HG03097 (cell line): ENCODE data around the gene NUP210.

Experiments used
- ATAC-seq: cut with Tn5 transposase; IDR thresholded peaks from one replicate; pipeline ENCODE4 v1.9.1; 2021; ENCODE audit not compliant: unreplicated experiment, low FRiP score

The NUP210 gene

DNA sequence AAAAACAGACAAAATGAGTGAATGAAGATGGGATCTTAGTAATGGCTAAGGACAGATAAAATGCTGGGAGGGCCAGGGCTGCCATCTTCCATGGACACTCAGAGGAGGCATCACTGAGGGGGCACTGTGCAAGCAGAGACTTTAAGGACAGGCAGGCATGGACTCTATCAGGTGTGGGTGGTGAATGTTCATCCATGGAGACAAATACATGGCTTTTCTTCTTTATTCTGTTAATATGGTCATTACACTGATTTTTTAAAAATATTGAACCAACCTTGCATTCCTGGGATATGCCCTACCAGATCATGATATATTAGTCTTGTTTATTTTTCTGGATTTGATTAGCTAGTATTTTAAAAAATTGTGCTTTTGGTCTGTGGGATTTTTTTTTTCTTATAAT lies 12.2 kb downstream of the NUP210 start:
- no peak for ATAC-seq

DNA sequence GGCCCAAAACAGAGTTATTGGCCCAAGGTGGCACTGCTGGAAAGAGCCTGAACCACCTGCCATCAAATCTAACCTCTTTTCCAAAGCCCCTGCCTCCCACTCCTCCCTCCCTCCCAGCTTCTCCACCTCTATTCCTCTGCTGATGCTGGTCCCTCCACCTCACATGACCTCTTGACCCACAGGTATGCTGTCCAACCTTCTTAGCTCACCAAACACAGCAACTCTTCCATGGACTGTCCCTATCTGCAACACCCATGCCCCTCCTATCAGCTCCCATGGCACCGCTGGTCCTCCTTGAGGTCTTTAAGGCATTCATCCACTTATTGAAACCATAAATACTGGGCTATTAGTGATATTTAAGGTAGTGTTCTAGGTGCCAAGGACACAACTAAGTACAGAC lies 12.6 kb downstream of the NUP210 start:
- ATAC-seq = no peak

DNA sequence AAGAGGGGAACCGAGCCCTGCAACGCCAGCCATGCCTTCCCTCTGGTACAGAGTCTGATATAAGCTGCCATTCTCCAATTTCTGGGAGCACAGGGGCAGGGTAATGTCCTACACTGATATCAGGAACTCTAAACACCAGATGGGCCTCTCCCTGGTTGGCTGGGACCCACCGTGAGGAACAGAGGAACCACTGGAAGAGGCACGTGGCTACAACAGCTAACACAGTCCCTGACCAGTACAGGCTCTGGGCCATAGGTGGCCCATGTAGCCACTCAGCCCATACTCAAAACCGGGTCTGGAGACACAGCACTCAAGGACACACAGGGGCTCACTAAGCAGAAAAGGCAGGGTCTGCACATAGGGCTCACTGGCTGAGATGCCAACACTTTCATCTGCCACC lies 13.9 kb downstream of the NUP210 start:
- ATAC-seq = no peak

DNA sequence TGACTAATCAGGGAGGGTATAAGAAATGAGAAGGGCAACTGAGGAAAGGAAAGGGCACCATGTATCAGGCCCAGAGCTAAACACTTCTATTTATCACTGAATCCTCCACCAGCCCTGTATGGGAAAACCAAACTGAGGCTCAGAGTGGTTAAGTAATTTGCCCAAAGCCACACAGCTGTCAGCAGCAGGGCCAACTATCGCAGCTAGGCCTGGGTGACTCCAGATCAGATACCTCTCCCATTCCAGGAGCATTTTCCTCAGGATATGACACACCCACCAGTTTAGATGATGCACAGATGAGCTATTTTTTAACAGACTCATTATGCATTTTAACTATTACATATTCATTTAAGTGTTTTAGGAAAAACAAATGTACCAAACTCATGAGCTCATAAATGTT lies 14.5 kb downstream of the NUP210 start:
- ATAC-seq = no peak

DNA sequence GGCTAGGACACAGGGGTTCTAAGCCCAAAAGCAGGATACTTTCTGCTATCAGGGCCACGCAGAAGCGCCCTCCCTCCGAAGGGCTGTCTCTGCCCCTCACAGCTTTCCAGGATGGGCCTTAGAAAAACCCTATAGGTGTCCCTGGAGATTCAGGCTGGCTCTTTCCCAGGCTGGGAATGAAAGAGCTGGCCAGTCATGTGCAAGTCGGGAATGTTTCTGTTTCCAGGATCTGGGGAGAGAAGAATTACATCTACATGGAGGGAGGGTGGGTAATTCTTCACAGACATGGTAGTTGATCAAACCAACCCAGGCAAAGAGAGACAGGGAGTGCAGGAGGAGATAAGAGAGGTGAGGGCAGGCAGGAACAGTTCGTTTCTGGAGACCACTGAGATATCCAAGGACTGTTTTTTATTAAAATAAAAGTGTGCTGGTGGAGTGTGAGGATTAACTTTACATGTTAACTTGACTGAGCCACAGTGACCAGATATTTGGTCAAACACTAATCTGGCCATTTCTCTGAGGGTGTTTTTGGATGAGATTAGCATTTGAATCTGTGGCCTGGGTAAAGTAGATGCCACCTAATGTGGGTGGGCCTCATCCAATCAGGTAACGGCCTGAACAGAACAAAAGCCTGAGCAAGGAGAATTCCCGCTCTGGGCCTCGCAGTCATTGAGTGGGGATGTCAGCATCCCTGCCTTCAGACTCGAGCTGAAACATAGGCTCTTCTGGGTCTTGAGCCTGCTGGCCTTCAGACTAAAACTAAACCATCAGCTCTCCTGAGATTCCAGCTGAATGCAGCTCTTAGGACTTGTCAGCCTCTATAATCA lies 15.3 kb downstream of the NUP210 start:
- no peak for ATAC-seq

DNA sequence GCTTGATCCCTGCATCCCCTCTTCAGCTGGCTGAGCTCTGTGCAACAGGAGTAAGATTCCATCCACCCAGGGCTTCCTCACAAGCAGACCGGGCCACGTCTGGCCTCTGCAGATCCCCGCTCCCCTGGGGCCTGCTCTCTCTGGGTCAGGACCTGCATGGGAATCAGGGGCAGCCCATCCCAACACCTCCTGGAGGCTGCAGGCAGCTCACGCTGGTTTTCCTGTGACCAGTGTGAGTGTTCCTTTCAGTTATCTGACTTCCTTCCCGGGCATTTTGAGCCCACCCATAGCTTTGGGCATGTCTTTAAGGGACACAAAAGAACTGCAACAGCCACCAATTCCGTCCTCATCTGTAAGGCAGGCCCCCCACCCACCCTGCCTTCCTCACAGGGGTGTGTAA lies 16.3 kb downstream of the NUP210 start:
- ATAC-seq = no peak

DNA sequence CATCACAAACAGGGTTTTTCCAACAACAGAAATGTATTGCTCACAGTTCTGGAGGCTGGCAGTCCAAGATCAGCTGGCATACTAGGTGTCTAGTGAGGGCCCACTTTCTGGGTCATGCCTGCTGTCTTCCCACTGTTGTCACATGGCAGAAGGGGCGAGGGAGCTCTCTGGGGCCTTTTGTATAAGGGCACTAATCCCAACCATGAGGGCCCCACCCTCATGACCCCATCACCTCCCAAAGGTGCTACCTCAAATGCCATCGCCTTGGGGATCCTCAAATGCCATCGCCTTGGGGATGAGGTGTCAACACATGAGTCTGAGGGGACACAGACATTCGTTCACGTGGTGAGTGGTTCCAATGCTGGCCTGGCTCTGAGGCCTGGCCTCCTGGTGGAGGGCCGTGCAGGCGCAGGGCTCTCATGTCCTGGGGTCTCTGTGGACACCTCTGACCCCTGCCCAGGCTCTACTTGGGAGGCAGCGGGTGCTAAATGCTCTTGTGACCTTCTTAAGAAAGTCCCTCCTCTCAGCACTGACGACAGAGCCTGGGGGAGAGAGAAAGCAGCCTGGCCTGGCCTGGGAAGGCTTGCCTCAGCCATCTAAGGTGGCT lies 16.8 kb downstream of the NUP210 start:
- no peak for ATAC-seq

DNA sequence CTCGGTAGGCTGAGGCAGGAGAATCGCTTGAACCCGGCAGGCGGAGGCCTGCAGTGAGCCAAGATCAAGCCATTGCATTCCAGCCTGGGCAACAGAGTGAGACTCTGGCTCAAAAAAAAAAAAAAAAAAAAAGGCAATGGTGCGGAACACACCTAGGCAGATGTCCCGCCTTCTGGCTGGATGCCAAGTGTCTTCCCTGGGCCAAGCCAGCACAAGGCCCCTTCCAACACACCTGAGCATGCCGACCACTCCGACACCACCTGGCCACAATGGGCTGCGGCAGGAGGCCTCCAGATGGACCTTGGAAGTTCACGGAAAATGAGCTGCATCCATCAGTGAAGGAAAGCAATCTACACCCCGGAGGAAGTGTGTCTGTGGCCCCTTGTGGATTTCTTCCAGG lies 19.0 kb downstream of the NUP210 start:
- no peak for ATAC-seq

DNA sequence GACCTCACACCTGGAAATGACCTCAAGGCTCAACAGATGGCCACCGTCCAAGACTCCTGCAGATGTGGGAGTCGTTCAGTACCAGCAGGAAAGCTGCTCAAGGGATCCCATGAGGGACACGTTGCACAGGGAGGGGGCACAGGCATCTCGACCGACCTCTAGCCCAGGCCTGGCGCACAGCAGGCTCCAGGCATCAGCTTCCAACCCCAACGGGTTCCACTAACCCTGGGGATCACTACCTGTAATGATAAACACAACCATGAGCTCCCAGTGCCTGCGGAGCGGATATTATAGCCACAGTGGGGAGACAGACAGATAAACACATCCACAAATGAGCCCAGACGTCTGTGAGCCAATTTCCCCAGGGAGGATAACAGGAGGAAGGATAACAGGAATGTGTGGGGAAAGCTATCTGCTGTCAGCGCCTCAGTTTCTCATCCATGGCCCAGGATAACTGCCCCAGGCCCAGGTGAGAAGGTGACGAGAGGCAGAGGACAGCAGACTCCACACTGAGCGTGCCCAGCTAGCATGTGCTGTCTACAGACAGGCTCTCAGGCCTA lies 19.9 kb downstream of the NUP210 start:
- ATAC-seq = no peak

DNA sequence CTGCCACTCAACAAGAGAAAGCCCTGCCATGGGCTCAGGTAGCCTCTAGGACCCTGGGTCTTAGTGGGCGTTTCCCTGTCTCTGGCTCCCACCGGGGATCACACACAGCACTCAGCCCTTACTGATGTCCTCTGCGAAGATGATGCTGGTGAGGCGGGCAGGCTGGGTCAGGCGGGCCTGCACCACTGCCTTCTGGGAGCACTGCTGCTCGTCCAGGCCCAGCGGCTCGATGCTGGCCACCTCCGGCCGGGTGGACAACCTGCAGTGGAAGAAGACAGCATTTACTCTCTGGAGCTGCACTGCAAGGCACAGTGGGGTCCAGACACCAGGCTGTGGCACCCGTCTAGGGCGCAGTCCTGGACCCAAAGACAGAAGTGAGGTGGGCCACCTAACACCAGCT lies 20.5 kb downstream of the NUP210 start:
- ATAC-seq = no peak

DNA sequence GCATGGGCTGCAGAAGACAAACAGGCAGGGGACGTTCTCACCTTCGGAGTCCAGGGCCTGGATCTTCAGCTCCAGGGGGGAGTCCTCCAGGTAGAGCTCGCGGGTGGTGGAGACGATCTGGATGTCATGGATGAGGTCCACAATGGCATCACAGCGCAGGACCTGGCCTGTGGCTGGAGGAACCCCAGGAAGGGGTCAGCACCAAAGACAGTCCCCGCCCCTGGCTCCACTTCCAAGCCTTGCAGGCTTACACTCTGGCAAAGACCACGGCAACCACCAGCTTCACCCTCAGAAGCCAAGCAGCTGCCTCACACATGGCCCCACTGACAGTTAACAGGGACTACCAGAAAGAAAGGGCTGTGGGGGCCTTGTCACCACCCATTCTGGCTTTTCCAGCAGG lies 22.8 kb downstream of the NUP210 start:
- no peak for ATAC-seq

DNA sequence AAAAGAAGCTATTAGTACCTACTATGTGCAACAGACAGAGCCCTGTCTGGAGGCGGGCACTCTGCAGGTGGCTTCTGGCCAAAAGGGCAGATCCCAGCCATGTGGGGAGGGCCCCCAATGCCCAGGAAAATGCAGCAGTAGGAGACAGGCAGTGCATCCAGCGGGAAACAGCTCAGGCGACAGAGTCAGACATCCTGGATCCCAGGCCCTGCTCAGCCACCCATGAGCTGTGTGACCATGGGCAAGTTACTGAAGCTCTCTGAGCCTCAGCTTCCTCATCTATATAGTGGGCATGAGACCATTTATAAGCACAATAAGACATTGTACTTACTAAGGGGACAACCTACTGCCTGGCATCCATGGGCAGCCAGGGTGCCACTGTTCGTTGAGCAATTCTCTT lies 25.8 kb downstream of the NUP210 start:
- ATAC-seq = no peak

DNA sequence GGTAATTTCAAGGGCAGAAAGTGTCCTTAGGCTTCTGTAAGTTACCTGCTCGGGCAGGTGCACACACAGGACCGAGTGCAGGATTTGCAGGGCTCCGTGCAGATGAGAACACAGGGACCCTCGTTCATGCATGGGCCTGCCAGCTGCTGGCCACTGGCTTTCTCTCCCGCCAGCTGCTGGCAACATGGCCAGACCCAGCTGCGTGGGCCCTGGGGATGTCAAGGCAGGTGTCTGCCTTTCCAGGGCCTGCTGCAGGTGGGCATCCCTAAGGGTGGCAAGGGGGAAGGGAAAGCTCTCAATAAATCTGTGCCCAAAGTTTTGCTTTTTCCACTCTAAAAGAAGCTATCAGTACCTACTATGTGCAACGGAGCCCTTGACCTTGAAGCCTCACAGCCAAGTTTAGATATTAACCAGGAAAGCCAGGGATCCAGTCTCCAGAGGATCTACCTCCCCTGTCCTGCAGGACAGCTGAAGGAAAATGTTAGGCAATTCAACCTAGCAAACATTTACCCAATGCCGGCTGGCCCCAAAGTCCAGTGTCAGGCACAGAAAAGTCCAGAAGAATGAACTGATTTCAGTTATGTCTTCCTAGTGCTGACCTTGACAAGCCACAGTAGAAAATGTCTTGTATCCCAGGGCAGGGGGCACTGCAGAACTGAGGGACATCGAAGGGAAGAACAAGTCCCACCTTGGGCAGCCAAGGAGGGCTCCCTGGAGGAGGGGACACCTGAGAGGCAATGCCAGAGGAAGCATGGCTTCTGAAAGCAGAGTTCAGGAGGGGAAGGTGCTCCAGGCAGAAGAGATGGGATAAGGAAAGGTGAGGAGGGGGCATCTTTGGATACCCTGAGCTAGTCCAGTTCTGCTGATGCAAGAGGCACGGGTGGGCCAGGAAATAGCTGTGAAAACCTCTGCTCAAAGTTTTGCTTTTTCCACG lies 26.4 kb downstream of the NUP210 start:
- ATAC-seq = no peak

DNA sequence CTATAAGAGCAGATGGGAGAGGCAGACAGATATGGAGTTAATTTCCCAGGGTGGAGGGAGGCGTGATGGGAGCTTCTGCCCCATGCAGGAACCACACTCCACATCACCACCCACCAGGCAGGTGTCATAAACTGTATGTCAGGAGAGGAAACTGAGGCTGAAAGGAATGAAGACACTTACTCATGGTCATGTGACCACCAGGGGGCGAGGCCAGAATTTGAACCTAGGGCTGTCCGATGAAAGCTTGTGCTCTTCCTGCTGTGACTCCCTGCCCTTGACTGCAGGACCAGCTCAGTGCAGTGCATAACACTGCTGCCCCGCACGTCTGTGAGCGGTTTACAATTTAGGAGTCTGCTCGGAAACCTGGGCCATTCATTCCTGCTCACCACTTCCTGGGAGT lies 28.8 kb downstream of the NUP210 start:
- no peak for ATAC-seq

DNA sequence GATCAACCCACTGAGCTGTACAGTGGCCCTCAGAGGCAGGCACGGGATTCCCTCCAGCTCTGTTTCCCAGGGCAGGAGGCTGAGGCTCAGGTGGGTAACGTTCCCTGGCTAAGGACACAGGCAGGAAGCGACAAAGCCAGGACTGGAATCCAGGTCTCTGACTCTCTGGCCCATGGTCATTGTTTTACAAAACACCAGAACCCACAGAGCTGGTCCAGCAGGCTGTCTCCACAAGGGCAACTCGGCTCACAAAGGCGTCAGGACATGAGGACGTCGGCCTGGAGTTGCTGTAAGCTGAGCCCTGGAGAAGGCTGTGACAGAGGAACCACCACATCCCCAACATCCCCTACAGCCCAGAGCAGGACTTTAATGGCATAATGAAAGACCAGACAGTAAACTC lies 30.7 kb downstream of the NUP210 start:
- ATAC-seq = no peak

DNA sequence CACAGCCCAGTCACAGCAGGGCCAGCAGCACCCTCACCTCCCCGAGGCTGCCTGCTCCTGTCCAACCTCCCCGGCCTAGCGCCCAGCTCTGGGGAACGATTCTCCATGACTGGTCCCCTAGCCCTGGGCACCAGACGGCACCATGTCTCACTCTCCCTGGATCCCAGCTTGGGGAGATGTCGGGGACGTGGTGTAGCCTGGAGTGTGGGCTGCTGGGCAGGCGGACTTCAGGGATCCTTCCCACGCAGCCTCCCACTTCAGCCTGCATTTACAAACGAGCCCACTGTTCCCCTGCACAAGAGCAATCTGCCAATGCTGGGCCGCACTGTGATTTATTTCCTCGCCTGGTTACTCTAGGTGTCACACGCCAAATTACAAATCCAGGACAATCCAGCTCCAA lies 31.3 kb downstream of the NUP210 start:
- no peak for ATAC-seq

DNA sequence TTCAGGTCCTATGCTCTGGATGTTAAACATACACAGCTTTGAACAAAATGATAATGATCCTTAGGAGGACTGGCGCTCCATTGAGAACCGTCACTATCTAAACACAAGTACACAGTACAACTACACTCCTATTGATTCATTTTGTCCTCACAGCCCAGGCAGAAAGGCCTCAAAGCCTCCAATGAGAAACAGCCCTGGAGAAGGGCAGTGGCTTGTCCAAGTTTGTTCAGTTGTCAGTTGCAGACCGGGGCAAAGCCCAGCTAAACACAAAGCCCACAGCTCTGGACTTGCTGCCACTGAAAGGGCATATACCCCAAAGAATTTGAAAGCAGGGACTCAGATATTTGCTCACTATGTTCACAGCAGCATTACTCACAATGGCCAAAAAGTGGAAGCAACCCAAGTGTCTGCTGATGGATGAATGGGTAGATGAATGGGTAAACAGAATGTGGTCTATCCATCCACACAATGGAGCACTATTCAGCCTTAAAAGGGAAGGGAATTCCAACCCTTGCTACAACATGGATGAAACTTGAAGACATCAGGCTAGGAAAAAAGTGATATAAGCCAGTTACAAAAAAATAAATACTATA lies 34.7 kb downstream of the NUP210 start:
- ATAC-seq = no peak

DNA sequence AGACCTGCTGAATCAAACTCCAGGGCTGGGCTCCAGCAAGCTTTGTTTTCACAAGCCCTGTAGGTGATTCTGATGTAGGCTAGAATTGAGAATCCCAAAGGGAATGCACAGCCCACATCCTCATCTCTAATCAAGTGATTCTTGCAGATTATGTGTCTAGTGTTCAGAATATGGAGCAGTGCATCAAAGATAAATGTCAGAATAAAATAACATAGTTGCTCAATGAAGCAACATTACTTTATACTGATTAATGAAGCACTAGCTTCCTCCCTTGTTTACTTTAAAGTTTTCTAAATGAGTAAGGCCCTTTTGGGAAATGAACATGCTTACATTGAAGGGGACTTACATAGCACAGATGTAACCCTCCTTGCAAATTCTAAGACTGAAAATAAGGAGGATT lies 39.2 kb downstream of the NUP210 start:
- no peak for ATAC-seq

DNA sequence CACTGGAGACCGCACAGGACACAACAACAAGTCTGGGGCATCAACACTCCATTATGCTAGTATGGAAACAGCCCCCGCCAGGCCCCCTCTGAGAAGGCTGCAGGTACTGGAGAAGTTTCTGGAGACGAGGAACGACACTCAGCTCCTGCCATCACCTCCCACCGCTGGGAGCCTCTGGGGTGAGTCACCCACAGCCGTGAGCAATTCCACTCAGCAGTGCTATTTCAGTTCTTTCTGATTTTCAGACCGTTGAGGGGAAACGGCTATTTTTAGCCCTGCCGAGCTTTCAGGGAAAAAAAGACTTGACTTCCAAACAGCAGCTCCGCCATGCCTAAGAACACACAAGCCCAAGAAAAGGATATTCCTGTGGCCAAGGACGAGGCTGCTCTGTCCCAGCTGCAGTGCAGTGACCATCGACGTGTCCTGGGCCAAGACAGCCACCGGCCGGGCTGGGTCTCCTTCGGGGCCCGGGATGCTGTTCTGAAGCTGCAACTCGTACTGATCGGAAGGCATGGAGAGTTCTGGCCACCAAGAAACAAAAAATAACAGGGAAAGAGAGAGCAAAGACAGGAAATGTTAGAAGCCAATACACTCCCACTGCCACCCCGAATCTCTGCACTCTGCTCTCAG lies 40.8 kb downstream of the NUP210 start:
- ATAC-seq = no peak

DNA sequence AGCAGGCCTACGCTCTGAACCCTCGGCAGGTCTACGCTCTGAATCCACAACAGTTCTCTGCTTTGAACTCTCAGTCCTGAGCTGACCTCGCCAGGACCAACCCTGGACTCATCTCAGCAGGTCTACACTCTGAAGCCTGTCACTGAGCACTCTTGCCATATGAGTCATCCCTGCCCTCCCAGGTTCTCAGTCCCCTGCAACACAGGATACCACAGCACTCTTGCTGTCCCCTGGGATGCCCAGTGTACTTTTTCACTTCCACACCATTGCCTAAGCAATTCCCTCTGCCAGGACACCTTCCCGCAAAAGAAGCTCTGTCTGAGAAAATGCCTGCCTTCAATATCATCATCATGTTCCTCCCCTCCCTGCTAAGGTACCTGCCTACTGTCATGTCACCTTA lies 42.0 kb downstream of the NUP210 start:
- ATAC-seq = peak; percentile 71
